Breast epithelium (tissue), 4 donors: ENCODE measurements around the gene SHISAL2B. TPM values are rescaled to one million over a fixed set of nuclear protein-coding genes. Genes with fewer than 3 reads are reported as not detected.

Source experiments
- DNase-seq, 2 donors: peaks; one replicate each; pipeline ENCODE4 v3.0.0-alpha.2; 2019; ENCODE audit warnings: low spot score in 2 of 2
- H3K27ac ChIP-seq, 2 donors: fragments of 200-600 bp; sonication (generic) in 1 of 2; one replicate each; pipeline ENCODE4 v1.5.1; 2016 to 2019; ENCODE audit warnings: mild to moderate bottlenecking in 1 of 2
- H3K27me3 ChIP-seq, 2 donors: fragments of 200-600 bp; sonication (generic) in 1 of 2; one replicate each; pipeline versions ENCODE4 v1.5.1 to v1.6.0; 2017 to 2019; ENCODE audit warnings: control low read depth in 1 of 2, mild to moderate bottlenecking in 1 of 2
- H3K36me3 ChIP-seq: fragments of 200-600 bp; one replicate; pipeline ENCODE4 v1.5.1; 2019
- H3K4me1 ChIP-seq, 2 donors: fragments of 200-600 bp; sonication (generic); one replicate each; pipeline ENCODE4 v1.5.1; 2016 to 2019; ENCODE audit warnings: control low read depth in 1 of 2
- H3K4me3 ChIP-seq, 3 donors: fragments of 200-600 bp; sonication (generic); 1 replicate in 2 of 3; 2 replicates in 1 of 3; pipeline ENCODE4 v1.5.1; 2016 to 2019; ENCODE audit warnings: mild to moderate bottlenecking in 3 of 3, moderate library complexity in 2 of 3
- H3K9me3 ChIP-seq, 2 donors: fragments of 200-600 bp; sonication (generic) in 1 of 2; one replicate each; pipeline ENCODE4 v1.5.1; 2016 to 2019; ENCODE audit warnings: control low read depth in 1 of 2
- CTCF ChIP-seq, 3 donors: fragments of 450-650 bp; IDR thresholded peaks; one replicate each; pipeline ENCODE4 v1.5.1; 2016 to 2017; ENCODE audit warnings: antibody characterized with exemption in 3 of 3, mild to moderate bottlenecking in 3 of 3, moderate library complexity in 3 of 3
- POLR2A ChIP-seq: fragments of 450-650 bp; IDR thresholded peaks from one replicate; pipeline ENCODE4 v1.6.1; 2016; ENCODE audit warnings: antibody characterized with exemption, mild to moderate bottlenecking, moderate library complexity
- POLR2AphosphoS5 ChIP-seq, 3 donors: sonication (generic); formaldehyde crosslinking; IDR thresholded peaks; one replicate each; pipeline ENCODE4 v1.6.1; 2017; ENCODE audit warnings: antibody characterized with exemption in 3 of 3
- intact Hi-C: fragments of 100-400 bp; cut with DNase I; formaldehyde crosslinking; loops from one replicate; pipeline ENCODE4 v1.15.1; 2023; ENCODE audit warnings: low total_unique reads
- total RNA-seq, 3 donors: library from RNA; depleted of rRNA; stranded (reverse); fragments of >200 nt; gene quantifications; one replicate each; pipeline ENCODE4 v1.1.0, GENCODE V29; 2016

Gene SHISAL2B
- total RNA-seq, 3 donors from 2014 or later, result not detected

GRCh38 chr5:64746446-64746845, 56.1 kb downstream of the SHISAL2B start:
- no peaks in the 10 kb centered on the region for H3K36me3 ChIP-seq
- no peaks in the 10 kb centered on the region for H3K9me3 ChIP-seq
- H3K27me3 ChIP-seq, result no peaks in the 10 kb centered on the region
- H3K4me3 ChIP-seq, result no peak overlapping the region
- TF ChIP-seq CTCF (IDR thresholded peaks at IDR 0.05) (no peak), POLR2A (no peak), POLR2AphosphoS5 (IDR thresholded peaks at IDR 0.05) (no peak)
- DNase-seq, result no peak
- intact Hi-C loops, result no loop called here
- H3K27ac ChIP-seq, result no peak overlapping the region
- no peaks in the 10 kb centered on the region for H3K4me1 ChIP-seq

- no peak for DNase-seq
- H3K27me3 ChIP-seq, result no peaks in the 10 kb centered on the region
- H3K27ac ChIP-seq, result no peak overlapping the region
- intact Hi-C loops, result no loop called here
- TF ChIP-seq POLR2AphosphoS5 (IDR thresholded peaks at IDR 0.05) (no peak), POLR2A (no peak), CTCF (IDR thresholded peaks at IDR 0.05) (no peak)
- H3K9me3 ChIP-seq, result no peaks in the 10 kb centered on the region
- no peaks in the 10 kb centered on the region for H3K36me3 ChIP-seq
- no peaks in the 10 kb centered on the region for H3K4me1 ChIP-seq
- H3K4me3 ChIP-seq, result no peak overlapping the region
Measured at GRCh38 chr5:64749385-64749784, 59.1 kb downstream of the SHISAL2B start.

- Histone ChIP-seq H3K9me3 (no peaks in the 10 kb centered on the region), H3K36me3 (no peaks in the 10 kb centered on the region), H3K27me3 (no peaks in the 10 kb centered on the region), H3K27ac (no peak overlapping the region), H3K4me3 (no peak overlapping the region), H3K4me1 (no peaks in the 10 kb centered on the region)
- intact Hi-C loops, result no loop called here
- no peak for DNase-seq
- TF ChIP-seq CTCF (IDR thresholded peaks at IDR 0.05), result no peak
Measured at GRCh38 chr5:64754066-64754465, 63.8 kb downstream of the SHISAL2B start.

GRCh38 chr5:64758901-64759300, 68.6 kb downstream of the SHISAL2B start:
- Histone ChIP-seq H3K9me3 (no peaks in the 10 kb centered on the region), H3K36me3 (no peaks in the 10 kb centered on the region), H3K4me3 (no peak overlapping the region), H3K4me1 (no peaks in the 10 kb centered on the region), H3K27ac (no peak overlapping the region), H3K27me3 (no peaks in the 10 kb centered on the region)
- intact Hi-C loops, result no loop called here
- no peak for DNase-seq
- TF ChIP-seq CTCF (IDR thresholded peaks at IDR 0.05) (no peak), POLR2A (no peak), POLR2AphosphoS5 (IDR thresholded peaks at IDR 0.05) (no peak)

GRCh38 chr5:64759960-64760660, 69.8 kb downstream of the SHISAL2B start:
- Histone ChIP-seq H3K27me3 (no peaks in the 10 kb centered on the region), H3K4me1 (no peaks in the 10 kb centered on the region), H3K4me3 (no peak overlapping the region), H3K9me3 (no peaks in the 10 kb centered on the region), H3K36me3 (no peaks in the 10 kb centered on the region), H3K27ac (no peak overlapping the region)
- intact Hi-C loops, result no loop called here
- no peak for DNase-seq
- TF ChIP-seq POLR2A (no peak), POLR2AphosphoS5 (IDR thresholded peaks at IDR 0.05) (no peak), CTCF (IDR thresholded peaks at IDR 0.05) (no peak)
